HepG2 (cell line): ENCODE measurements around the gene SLC27A2. TPM values are rescaled to one million over a fixed set of nuclear protein-coding genes. Genes with fewer than 3 reads are reported as not detected.
"Not testable (repeated sequence)": the region's sequence is repeated elsewhere in the genome, so short reads cannot be mapped to it uniquely, and the experiment has no call there.

Experiments used
- ATAC-seq: fragments of 200-7000 bp; cut with Tn5 transposase; 3 replicates; pipeline ENCODE4 v1.9.1; 2020; ENCODE audit warnings: mild to moderate bottlenecking, moderate library complexity
- BruUV-seq: library from RNA; stranded (reverse); fragments of 400-500 nt; replicated peaks from 2 replicates; lab custom pipeline; 2021; lab: Mats Ljungman, UMichigan
- CTCF ChIA-PET: fragments of 300-600 bp; formaldehyde crosslinking; extraction: SDS; loops from one replicate; lab custom pipeline; 2021; ENCODE audit warnings: low total read pairs, inconsistent platforms, low intra/inter-chr PET ratio; lab: Yijun Ruan, JAX
- POLR2A ChIA-PET: fragments of 350-600 bp; sonication (Branson Sonifier 250); formaldehyde crosslinking; loops from one replicate; lab custom pipeline; 2020; ENCODE audit warnings: antibody characterized with exemption, inconsistent platforms; lab: Yijun Ruan, JAX
- DNase-seq: peaks from one replicate; pipeline ENCODE4 v3.0.0-alpha.2; 2015; ENCODE audit warnings: low spot score
- FAIRE-seq: peaks from 3 replicates; lab custom pipeline; 2011; peaks lifted over from hg19 to GRCh38; lab: Jason Lieb, UNC
- H2AFZ ChIP-seq: one replicate; pipeline ENCODE4 v1.6.1; 2011; ENCODE audit warnings: low read length, inconsistent platforms
- H3K27ac ChIP-seq: fragments of 300-600 bp; 3 replicates; pipeline ENCODE4 v1.8.0; 2011; ENCODE audit warnings: mixed run types, mild to moderate bottlenecking, mixed read lengths, low read length, inconsistent platforms; ENCODE audit not compliant: insufficient read depth; ENCODE audit errors: extremely low read length
- H3K27me3 ChIP-seq, 2 experiments: fragments of 200-600 bp in 1 of 2; 2 replicates in 1 of 2; 3 replicates in 1 of 2; pipeline versions ENCODE4 v1.6.0 to v1.8.0; 2011; ENCODE audit warnings: low read length in 2 of 2, mild to moderate bottlenecking in 2 of 2, moderate library complexity in 2 of 2, inconsistent platforms in 1 of 2; ENCODE audit not compliant: insufficient read depth in 2 of 2, control insufficient read depth in 1 of 2
- H3K36me3 ChIP-seq, 2 experiments: fragments of 200-600 bp in 1 of 2; replicated peaks in 1 of 2; 2 replicates in 1 of 2; 3 replicates in 1 of 2; pipeline versions ENCODE4 v1.5.1 to v1.8.0; 2011; ENCODE audit warnings: low read length in 2 of 2, inconsistent platforms in 1 of 2; ENCODE audit not compliant: insufficient read depth in 2 of 2, control insufficient read depth in 1 of 2
- H3K4me1 ChIP-seq: 2 replicates; pipeline ENCODE4 v1.5.1; 2012; ENCODE audit warnings: low read length, inconsistent platforms; ENCODE audit not compliant: insufficient read depth
- H3K4me2 ChIP-seq: 2 replicates; pipeline ENCODE4 v1.6.0; 2011; ENCODE audit warnings: low read depth, low read length, inconsistent platforms
- H3K4me3 ChIP-seq, 3 experiments: fragments of 200-600 bp in 1 of 3; sonication (generic), shearing (Covaris generic) in 1 of 3; replicated peaks in 1 of 3; 2 replicates each; pipeline ENCODE4 v1.5.1; 2011 to 2016; ENCODE audit warnings: low read length in 3 of 3, inconsistent platforms in 2 of 3, low read depth in 2 of 3, mild to moderate bottlenecking in 2 of 3, control low read depth in 1 of 3, mixed read lengths in 1 of 3; ENCODE audit not compliant: insufficient read depth in 1 of 3
- H3K79me2 ChIP-seq: one replicate; pipeline ENCODE4 v1.6.1; 2011; ENCODE audit warnings: low read length, inconsistent platforms; ENCODE audit not compliant: insufficient read depth
- H3K9ac ChIP-seq: 2 replicates; pipeline ENCODE4 v1.6.0; 2011; ENCODE audit warnings: mild to moderate bottlenecking, low read depth, low read length, inconsistent platforms; ENCODE audit not compliant: insufficient read depth
- H3K9me3 ChIP-seq: 2 replicates; pipeline ENCODE4 v1.5.1; 2012; ENCODE audit warnings: mild to moderate bottlenecking, low read length
- H4K20me1 ChIP-seq: 2 replicates; pipeline ENCODE4 v1.6.0; 2011; ENCODE audit warnings: inconsistent platforms, mild to moderate bottlenecking, low read length, moderate library complexity; ENCODE audit not compliant: insufficient read depth
- KLF13 ChIP-seq: sonication (generic); formaldehyde crosslinking; IDR thresholded peaks from 2 replicates; pipeline ENCODE4 v1.4.0; 2020; ENCODE audit warnings: mild to moderate bottlenecking, missing genetic modification reagents
- MTF1 ChIP-seq: sonication (generic); formaldehyde crosslinking; IDR thresholded peaks from 2 replicates; pipeline ENCODE4 v1.5.0; 2020; ENCODE audit warnings: missing genetic modification reagents
- ZNF335 ChIP-seq: sonication (generic); formaldehyde crosslinking; IDR thresholded peaks from 2 replicates; pipeline ENCODE4 v1.4.0; 2020; ENCODE audit warnings: missing genetic modification reagents
- WGBS: methylation state at CpG from one replicate; pipeline ENCODE4 v1.1.6; 2017; ENCODE audit warnings: low lambda C conversion rate; 5-methylcytosine and 5-hydroxymethylcytosine counted together
- in situ Hi-C: cut with HindIII; loops from 2 replicates; pipeline ENCODE4 v1.10.0; 2017; ENCODE audit warnings: low pct_unique_long_range_greater_than_20kb; ENCODE audit not compliant: extremely low pct_ligation_motif_present
- intact Hi-C: fragments of 100-400 bp; cut with micrococcal nuclease; formaldehyde crosslinking; loops from one replicate; pipeline ENCODE4 v1.10.0; 2022; ENCODE audit not compliant: unreplicated experiment
- polyA plus RNA-seq, 8 experiments: library from polyadenylated mRNA; depleted of rRNA in 3 of 8; stranded (reverse) in 7 of 8; unstranded in 1 of 8; fragments of >200 nt; fragmentation: Illumina TruSeq in 4 of 8; extraction: Trizol in 4 of 8; gene quantifications; 2 replicates each; pipeline versions ENCODE4 v1.2.1 to v1.2.3, GENCODE V29; 2011 to 2016; ENCODE audit warnings: low read depth in 4 of 8, missing spikeins in 1 of 8, mixed read lengths in 1 of 8; ENCODE audit not compliant: insufficient read depth in 1 of 8
- total RNA-seq, 5 experiments: library from RNA; depleted of rRNA; stranded (reverse); fragments of >200 nt; fragmentation: Illumina TruSeq; extraction: Trizol; gene quantifications; 2 replicates each; pipeline ENCODE4 v1.2.3, GENCODE V29; 2016; ENCODE audit warnings: low read depth in 1 of 5
- TF ChIP-seq, protein P1 (sequence below): IDR thresholded peaks from 2 replicates; pipeline ENCODE4 v1.6.1; 2016; ENCODE audit warnings: low read depth, missing genetic modification reagents, missing compliant biosample characterization

Gene SLC27A2
- total and polyA plus RNA-seq, 2 of the 13 experiments (the other 11 are each of a cell fraction or from before 2014, with no cell fraction given), result 14.6 to 23.4 TPM

DNA sequence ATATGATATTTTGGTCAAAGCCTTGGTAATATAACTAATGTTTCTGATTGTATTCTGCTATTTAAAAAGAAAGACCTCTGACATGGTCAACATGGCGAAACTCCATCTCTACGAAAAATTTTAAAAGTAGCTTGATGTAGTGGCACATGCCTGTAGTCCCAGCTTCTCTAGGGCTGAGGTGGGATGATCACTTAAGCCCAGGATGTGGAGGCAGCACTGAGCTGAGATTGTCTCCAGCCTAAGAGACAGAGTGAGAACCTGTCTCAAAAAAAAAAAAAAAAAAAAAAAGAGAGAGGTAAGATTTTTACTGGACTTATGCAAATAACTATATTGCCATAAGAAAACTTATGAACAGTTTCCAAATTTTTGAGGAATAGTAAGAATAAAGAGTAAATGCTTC lies 30.5 kb upstream of the SLC27A2 start (continued):
- TF ChIP-seq, protein P1, sequence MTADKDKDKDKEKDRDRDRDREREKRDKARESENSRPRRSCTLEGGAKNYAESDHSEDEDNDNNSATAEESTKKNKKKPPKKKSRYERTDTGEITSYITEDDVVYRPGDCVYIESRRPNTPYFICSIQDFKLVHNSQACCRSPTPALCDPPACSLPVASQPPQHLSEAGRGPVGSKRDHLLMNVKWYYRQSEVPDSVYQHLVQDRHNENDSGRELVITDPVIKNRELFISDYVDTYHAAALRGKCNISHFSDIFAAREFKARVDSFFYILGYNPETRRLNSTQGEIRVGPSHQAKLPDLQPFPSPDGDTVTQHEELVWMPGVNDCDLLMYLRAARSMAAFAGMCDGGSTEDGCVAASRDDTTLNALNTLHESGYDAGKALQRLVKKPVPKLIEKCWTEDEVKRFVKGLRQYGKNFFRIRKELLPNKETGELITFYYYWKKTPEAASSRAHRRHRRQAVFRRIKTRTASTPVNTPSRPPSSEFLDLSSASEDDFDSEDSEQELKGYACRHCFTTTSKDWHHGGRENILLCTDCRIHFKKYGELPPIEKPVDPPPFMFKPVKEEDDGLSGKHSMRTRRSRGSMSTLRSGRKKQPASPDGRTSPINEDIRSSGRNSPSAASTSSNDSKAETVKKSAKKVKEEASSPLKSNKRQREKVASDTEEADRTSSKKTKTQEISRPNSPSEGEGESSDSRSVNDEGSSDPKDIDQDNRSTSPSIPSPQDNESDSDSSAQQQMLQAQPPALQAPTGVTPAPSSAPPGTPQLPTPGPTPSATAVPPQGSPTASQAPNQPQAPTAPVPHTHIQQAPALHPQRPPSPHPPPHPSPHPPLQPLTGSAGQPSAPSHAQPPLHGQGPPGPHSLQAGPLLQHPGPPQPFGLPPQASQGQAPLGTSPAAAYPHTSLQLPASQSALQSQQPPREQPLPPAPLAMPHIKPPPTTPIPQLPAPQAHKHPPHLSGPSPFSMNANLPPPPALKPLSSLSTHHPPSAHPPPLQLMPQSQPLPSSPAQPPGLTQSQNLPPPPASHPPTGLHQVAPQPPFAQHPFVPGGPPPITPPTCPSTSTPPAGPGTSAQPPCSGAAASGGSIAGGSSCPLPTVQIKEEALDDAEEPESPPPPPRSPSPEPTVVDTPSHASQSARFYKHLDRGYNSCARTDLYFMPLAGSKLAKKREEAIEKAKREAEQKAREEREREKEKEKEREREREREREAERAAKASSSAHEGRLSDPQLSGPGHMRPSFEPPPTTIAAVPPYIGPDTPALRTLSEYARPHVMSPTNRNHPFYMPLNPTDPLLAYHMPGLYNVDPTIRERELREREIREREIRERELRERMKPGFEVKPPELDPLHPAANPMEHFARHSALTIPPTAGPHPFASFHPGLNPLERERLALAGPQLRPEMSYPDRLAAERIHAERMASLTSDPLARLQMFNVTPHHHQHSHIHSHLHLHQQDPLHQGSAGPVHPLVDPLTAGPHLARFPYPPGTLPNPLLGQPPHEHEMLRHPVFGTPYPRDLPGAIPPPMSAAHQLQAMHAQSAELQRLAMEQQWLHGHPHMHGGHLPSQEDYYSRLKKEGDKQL (CRISPR knock-in tag), result no peak
- no peak for TF ChIP-seq MTF1 (CRISPR knock-in tag)
- TF ChIP-seq ZNF335, result no peak
- no peak for TF ChIP-seq KLF13 (CRISPR knock-in tag)

DNA sequence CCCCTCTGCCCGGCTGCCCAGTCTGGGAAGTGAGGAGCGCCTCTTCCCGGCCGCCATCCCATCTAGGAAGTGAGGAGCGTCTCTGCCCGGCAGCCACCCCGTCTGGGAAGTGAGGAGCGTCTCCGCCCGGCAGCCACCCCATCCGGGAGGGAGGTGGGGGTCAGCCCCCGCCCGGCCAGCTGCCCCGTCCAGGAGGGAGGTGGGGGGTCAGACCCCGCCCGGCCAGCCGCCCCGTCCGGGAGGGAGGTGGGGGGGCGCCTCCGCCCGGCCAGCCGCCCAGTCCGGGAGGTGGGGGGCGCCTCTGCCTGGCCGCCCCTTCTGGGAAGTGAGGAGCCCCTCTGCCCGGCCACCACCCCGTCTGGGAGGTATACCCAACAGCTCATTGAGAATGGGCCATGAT lies 23.8 kb upstream of the SLC27A2 start:
- H3K36me3 ChIP-seq, FAIRE-seq, H3K4me3 ChIP-seq, H3K79me2 ChIP-seq, H3K4me1 ChIP-seq, BruUV-seq, in situ Hi-C loops, H4K20me1 ChIP-seq, intact Hi-C loops, CTCF ChIA-PET, H2AFZ ChIP-seq, H3K9ac ChIP-seq, POLR2A ChIA-PET, H3K27ac ChIP-seq, ATAC-seq, H3K4me2 ChIP-seq, H3K9me3 ChIP-seq, H3K27me3 ChIP-seq, DNase-seq: not testable (repeated sequence)
- WGBS, result 90% methylated on average over 10 of the region's 28 CpGs
